HG02623 (cell line): Measurements from ENCODE around the gene TMEM132C.

Source experiments
- ATAC-seq: cut with Tn5 transposase; IDR thresholded peaks from one replicate; pipeline ENCODE4 v1.9.1; 2021; ENCODE audit warnings: moderate library complexity; ENCODE audit not compliant: unreplicated experiment

TMEM132C gene

DNA sequence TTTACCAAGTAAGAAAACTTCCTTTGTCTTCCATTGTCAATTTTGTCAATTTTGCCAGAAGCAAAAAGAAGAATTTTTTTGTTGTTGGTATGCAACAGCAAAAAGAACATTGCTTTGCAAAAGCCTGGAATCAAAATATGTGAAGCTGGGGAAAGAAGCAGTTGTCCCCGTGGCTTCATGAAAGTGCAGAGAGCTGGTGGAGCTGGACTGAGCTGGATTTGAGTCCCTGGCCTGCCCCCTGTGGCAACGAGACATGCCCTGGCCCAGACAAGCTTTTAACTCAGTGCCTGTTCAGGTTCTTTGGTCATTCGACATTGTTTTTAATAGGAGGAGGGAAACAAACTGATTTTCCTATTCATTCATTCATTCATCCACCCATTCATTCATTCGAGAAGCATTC lies 486.5 kb downstream of the TMEM132C start:
- ATAC-seq: no peak

DNA sequence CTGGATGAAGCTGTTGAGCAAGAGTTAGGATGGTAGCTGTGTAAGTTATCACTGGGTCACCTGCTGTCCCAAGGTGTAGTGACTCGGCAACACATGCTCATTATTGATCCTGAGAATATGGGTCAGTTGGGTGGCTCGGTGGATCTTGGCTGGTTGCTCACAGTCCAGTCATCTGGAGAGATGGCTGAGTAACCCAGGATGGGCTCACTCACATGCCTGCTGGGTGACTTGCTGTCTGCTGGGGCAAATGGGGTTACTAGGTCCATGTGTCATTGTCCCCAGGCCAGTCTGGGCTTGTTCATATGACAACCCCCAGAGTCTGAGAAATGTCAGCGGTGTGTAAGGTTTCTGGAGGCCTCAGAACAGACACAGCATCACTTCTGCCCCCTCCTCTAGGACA lies 487.3 kb downstream of the TMEM132C start:
- ATAC-seq: no peak

DNA sequence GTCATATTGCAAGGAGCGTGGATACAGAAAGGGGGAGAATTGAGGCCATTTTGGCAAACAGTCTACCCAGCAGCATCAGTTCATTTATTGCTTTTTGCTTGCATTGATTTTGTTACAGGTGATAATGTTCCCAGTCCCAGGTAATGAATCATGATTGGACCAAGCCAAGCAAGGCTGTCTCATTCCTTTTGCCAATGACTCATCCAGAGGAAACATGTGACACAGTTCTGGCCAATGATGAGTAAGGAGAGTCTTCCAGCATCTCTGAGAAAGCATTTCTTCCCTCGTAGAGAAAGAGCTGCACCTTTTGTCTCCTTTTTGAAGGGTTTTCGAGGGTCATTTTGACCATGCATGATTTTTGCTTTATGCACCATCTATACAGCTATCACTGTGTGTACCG lies 488.6 kb downstream of the TMEM132C start:
- ATAC-seq: no peak
